Activated T-cell treated with anti-CD3 and anti-CD28 coated beads for 4 hours (primary cell): ENCODE data around the gene DDA1.
A peak's percentile ranks its signal among the peaks of the same experiment; 100 is the strongest.
"Not testable (repeated sequence)": the region's sequence is repeated elsewhere in the genome, so short reads cannot be mapped to it uniquely, and the experiment has no call there.

Source experiments
- DNase-seq: peaks from one replicate; pipeline ENCODE4 v3.0.0-alpha.2; 2020

DDA1 gene

DNA sequence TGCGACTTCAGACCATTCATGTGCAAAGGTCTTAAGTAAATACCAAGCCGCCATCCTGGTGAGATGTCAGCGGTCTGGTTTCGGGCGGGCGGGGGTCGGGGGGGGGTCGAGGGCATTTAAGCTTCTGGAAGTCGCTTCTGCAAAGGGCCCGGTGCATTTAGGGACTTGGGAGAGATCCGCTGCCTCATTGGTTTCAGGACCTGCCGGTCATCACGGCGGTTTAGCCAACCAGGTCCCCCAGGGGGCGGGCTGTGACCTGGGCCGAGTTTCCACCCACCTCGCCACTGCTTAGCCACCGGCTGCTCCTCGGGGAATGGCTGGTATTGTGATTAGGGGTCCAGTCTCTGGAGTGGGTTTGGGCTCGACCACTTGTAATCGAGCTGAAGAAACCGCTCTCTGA lies 19.9 kb upstream of the DDA1 start:
- DNase-seq = peak; percentile 18

GRCh38 chr19:17292301-17293074 lies 16.9 kb upstream of the DDA1 start:
- DNase-seq = peak; percentile 75

- no peak for DNase-seq
Measured at GRCh38 chr19:17293605-17294004, 15.8 kb upstream of the DDA1 start.

GRCh38 chr19:17294051-17294891 lies 15.1 kb upstream of the DDA1 start:
- DNase-seq = peak; percentile 33

GRCh38 chr19:17295551-17295950 lies 13.8 kb upstream of the DDA1 start:
- DNase-seq = not testable (repeated sequence)

DNA sequence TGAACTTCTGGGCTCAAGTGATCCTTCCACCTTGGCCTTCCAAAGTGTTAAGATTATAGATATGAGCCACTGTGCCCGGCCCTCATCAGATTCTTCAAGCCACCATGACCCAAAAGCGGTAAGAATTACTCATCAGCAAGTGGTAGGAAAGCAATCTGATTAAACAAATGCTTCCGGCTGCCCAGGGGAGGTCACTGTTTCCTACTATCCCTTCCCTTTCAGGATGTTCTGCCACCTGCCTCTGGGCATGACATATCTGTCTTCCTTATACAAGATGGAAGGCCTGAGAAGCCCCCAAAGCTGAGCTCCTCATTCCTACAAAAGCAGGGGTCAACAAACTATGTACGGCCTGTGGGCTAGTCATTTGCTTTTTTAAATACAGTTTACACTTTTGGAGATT lies 13.1 kb upstream of the DDA1 start:
- no peak for DNase-seq

- DNase-seq = no peak
Measured at GRCh38 chr19:17296976-17297375, 12.4 kb upstream of the DDA1 start.

GRCh38 chr19:17300992-17301619 lies 8.3 kb upstream of the DDA1 start:
- DNase-seq = no peak

DNA sequence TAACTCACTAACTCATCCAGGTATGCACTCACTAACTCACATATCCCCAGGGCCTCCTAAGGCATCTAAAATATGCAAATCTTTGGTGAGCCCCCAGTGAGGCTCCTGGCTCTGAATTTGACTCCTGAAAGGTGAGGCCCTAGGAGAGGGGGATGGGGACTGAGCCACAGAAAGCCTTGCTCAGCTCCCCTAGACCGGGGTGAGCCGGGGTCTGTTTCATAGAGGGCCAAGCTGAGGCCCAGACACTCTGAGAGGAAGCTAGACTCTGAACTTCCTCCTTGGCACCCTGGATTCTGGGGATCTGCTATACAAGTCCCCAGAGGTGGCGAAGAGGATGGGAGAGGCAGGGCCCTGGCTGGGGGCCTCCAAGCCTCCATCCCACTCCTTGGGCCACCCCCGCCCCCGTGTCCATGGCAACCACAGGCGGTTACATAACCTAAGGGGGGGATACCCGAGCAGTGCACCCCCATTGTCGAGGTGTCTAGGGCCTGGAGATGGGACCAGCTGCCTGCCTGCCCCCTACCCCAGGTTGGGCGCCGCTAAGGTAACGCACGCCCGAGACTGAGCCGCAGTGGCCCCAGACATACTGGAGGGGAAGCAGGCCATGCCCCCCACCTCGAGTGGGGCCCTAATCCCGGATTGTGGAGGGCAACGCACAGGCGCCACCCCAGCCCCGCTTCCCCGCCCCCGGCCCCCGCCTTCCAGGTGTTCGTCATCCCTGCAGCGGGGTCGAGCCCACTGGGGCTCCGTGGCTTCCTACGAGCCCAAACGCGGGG lies 6.8 kb upstream of the DDA1 start:
- DNase-seq = peak; percentile 34

GRCh38 chr19:17303167-17303939 lies 6.0 kb upstream of the DDA1 start, which contains the start of gene ABHD8:
Gene ABHD8, minus strand, starts transcription at chr19:17303425. Its CDS starts 1,809 bp downstream, at chr19:17301616.
- DNase-seq = peak; percentile 88

- DNase-seq = no peak
Measured at GRCh38 chr19:17303940-17304267, 5.5 kb upstream of the DDA1 start.

DNA sequence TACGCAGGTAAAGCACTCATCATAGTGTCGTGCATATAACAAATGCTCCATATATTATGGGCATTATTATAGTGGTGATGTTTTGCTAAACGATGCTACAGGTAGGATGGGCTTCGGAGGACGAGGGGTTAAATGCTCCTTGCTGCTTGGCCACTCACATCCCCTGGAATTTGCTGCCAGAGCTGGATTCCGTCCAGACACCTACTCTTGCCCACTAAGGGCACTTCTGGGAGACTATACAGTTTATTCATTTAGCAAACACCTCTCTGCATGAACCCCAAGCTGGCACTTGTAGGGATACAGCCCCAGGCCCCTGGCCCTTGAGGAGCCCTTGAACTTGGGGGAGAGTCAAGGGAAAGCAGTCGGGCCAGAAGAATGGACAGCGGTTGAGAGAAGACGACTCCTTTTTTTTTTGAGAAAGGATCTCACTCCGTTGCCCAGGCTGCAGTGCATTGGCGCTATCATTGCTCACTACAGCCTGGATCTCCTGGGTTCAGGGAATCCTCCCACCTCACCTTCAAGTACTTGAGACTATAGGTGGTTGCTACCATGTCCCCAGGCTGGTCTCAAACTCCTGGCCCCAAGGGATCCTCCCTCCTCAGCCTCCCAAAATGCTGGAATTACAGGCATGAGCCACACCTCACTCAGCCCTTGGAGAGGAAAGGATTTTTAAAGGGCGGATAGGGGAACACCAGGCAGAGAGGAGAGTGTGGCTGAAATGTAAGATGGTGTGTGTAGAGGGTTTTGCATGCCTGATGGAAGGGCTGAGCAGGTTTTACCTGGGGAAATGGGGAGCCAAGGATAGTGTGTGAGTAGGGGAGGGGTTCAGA lies 4.8 kb upstream of the DDA1 start:
- DNase-seq = no peak

DNA sequence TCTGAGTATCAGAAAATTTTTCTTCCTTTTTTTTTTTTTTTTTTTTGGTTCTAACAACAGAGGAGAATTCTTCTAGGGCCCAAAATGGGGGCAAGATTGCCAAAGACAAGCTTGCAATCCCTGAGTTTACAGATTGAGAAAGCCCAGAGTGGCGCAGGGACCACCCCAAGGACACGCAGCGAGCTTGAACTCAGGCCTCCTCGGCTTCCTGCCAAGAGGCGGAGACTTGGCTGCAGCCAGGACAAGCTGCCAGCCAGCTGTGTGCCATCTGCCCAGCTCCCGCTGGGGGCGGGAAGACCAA lies 4.2 kb upstream of the DDA1 start:
- no peak for DNase-seq

GRCh38 chr19:17305517-17306284 lies 3.7 kb upstream of the DDA1 start, which contains the start of gene MRPL34:
Gene MRPL34, plus strand, starts transcription at chr19:17305872. Its CDS starts 21 bp downstream, at chr19:17305893.
- peak; percentile 83 for DNase-seq

- DNase-seq = no peak
Measured at GRCh38 chr19:17306285-17306714, 3.1 kb upstream of the DDA1 start.

DNA sequence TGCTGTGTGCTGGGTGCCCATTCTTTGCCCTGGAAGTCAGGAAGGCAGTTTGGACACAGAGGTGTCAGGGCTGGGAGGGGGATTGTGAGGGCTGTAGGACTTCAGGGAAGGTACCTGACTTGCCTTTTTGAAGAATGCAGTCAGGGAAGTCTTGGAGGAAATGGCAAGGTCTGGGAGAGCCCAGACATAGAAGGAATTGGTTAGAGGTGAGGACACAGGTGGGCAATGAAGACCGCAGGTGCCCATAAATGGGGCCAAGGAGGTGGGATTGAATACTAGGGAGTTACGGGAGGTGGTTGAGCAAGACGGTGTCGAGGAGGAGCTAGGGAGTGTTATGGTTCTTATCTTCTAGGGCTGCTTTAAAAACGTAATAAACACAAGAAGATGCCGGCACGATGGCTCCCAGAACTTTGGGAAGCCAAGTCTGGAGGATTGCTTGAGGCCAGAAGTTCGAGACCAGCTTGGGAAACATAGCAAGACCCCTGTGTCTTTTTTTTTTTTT lies 1.4 kb upstream of the DDA1 start:
- no peak for DNase-seq

- DNase-seq = no peak
Measured at GRCh38 chr19:17309965-17310461, 650 bp downstream of the DDA1 start.

DNA sequence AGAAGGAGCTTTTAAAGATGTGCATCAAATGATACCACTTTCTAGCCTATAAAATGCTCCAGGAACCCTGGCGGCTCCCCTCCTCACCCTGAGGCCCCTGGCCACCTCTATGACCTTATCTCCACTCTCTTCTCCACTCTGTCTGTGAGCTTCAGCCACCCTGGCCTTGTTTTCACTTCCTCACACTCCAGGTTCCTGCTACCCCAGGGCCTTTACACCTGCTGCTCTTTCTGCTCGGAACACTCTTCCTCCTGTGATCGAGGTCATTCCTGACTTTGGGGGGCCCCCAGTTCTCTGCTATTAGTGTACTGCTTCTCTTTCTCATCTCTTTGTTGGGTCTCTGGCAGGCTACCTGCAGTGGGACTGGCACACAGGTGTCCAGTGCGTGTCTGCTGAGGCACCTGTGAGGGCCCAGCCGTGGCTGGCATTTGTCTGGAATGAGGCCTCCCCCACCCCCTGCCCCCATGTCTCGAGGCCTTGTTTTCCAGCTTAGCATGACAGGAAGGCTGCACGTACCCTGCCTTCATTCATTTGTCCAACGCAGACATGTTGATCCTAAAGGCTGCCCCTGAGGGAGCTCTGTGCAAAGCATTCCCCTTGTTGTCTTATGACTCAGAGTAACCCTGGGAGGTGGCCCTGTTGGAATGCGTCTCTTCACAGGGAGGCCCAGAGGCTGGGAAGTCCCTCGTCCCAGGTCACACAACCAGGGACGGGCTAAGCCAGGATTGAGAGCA lies 2.3 kb downstream of the DDA1 start:
- no peak for DNase-seq
